ENCODE measurements around the gene CYLD.
A peak's percentile ranks its signal among the peaks of the same experiment; 100 is the strongest.

CYLD gene

GRCh38 chr16:50711862-50712559 is 29.9 kb upstream of the CYLD start:
- no peak for DNase-seq

- no peak for DNase-seq
These were observed 29.4 kb upstream of the CYLD start for GRCh38 chr16:50712560-50712898.

GRCh38 chr16:50712956-50713355 is 28.9 kb upstream of the CYLD start:
- no peak for DNase-seq

GRCh38 chr16:50717091-50717490 is 24.8 kb upstream of the CYLD start:
- DNase-seq, result no peak

- no peak for DNase-seq
These were observed 24.4 kb upstream of the CYLD start for GRCh38 chr16:50717494-50717893.

DNA sequence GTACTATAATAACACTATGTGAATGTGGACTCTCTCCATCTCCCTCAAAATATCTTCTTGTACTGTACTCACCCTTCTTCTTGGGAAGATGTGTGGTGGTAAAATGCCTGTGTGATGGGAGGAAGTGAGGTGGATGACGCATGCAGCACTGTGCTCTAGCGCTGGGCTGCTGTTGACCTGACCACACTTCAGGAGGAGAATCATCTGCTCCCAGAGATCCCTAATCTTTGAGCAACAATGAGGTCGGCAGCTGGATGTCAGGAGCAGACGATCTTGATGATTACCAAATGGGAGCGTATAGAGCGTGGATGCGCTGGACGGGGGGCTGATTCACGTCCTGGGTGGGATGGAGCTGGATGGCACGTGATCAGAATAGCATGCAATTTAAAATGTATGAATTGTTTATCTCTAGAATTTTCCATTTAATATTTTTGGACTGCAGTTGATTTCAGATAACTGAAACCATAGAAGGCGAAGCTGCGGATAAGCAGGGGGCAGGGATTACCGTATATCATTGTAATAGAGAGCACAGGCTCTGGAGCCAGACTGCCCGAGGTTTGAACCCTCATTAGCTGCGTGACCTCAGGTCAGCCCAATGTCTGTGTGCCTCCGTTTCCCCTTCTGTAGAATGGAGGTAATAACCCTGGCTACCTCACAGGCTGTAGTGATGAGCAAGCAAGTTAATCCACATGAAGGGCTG is 23.7 kb upstream of the CYLD start:
- DNase-seq, result no peak

DNA sequence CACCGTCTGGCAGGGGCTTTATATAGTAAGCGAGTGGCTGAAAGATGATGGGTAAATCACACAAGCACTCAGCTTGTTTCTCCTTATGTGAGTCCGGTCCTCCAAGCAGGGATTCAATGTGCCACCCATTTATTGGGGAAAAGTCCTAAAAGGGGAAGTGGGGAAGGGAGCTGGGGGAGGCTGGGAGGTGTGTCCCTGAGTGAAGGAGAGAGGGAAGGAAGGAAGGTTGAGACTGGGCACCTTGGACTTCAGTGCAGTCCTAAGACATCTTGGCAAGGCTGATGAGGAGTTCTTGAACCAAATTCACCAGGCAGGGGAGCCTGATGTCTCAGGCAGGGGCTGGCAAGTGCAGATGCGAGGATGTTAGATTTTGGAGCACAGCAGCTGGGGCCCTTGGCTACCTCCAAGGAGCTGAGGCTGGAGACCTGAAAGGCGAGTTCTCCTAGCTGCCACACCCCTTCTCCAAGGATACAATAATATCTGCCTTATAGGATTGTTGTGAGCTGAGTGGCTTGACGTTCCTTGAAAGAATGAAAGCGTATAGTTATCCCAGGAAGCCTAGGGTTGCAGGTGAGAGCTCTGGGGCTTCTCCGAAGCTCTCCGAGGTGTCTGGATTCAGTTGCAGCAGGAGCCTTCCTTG is 23.0 kb upstream of the CYLD start:
- DNase-seq, result no peak

- DNase-seq, result no peak
These were observed 22.2 kb upstream of the CYLD start for GRCh38 chr16:50719401-50720337.

- peak; percentile 57 for DNase-seq
These were observed 20.1 kb upstream of the CYLD start for GRCh38 chr16:50721549-50722404.

DNA sequence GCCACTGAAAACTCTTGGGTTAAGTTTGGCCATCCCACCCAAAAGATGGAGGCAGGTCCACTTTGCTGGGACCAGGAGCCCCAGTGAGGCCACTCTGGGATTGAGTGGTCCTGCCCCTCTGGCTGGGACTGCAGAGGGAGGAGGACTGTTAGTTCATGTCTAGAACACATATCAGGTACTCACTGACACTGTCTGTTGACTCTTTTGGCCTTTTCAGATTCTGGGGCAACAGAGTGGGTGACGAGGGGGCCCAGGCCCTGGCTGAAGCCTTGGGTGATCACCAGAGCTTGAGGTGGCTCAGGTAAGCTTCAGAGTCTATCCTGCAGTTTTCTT is 19.5 kb upstream of the CYLD start:
- DNase-seq, result no peak

DNA sequence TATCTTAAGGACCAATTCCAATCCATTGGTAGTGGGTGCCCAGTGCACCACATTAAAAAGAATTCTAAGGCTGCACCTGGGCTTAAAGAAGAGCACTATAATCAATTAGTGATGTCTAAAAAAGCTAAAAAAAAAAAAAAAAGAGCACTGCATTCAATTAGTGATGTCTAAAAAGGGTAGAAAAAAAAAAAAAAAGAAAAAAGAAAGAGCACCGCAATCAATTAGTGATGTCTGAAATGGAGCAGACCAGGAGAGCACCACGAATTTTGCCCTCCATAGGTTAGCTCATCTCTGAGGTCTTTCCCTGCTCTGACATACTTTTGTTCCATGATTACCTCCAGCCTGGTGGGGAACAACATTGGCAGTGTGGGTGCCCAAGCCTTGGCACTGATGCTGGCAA is 18.9 kb upstream of the CYLD start:
- no peak for DNase-seq

DNA sequence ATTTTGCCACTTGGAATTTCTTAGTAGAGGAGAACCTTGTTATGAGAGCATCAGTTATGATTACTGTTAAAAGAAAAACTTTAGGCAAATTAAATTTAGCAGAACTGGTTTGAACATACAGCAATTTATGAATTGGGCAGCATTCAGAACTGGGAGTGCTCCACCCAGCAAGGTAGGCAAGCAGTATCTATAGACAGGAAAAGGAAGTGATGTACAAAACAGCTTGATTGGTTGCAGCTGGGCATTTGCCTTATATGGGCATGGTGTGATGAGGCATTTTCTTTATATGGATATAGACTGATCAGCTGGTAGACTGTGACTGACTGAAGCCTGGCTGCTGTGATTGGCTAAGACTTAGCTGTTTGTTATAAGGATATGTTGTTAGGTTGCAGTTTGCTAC is 17.6 kb upstream of the CYLD start:
- DNase-seq, result no peak

DNA sequence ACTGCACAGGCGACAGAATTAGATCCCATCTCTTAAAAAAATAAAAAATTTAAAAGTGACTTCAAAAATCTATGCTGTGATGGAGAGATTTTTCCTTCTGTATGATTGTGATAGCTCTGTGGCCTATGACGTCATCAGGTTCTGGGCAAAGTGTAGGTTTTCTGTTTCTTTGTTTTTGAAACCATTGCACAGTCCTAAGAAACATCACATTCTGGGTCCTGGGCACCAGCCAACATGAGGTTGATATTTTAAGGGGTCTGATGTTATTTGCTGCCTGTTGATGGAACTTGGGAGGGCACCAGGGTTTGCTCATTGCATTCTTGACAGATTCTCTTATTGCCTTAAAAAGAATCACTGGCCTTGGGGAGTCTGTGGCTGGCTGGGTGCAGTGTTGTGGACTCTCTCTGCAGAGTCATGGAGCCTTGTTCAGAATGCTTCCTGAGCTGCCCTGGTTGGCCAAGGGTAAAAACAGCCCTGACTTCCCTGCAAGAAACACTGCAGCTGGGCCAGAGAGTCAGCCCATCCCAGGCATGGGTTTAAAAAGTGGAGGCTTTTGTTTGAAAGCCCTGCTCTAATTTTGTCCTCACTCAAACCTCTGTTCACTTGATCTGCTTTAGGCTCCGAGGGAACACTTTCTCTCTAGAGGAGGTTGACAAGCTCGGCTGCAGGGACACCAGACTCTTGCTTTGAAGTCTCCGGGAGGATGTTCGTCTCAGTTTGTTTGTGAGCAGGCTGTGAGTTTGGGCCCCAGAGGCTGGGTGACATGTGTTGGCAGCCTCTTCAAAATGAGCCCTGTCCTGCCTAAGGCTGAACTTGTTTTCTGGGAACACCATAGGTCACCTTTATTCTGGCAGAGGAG is 10.5 kb upstream of the CYLD start:
- no peak for DNase-seq

DNA sequence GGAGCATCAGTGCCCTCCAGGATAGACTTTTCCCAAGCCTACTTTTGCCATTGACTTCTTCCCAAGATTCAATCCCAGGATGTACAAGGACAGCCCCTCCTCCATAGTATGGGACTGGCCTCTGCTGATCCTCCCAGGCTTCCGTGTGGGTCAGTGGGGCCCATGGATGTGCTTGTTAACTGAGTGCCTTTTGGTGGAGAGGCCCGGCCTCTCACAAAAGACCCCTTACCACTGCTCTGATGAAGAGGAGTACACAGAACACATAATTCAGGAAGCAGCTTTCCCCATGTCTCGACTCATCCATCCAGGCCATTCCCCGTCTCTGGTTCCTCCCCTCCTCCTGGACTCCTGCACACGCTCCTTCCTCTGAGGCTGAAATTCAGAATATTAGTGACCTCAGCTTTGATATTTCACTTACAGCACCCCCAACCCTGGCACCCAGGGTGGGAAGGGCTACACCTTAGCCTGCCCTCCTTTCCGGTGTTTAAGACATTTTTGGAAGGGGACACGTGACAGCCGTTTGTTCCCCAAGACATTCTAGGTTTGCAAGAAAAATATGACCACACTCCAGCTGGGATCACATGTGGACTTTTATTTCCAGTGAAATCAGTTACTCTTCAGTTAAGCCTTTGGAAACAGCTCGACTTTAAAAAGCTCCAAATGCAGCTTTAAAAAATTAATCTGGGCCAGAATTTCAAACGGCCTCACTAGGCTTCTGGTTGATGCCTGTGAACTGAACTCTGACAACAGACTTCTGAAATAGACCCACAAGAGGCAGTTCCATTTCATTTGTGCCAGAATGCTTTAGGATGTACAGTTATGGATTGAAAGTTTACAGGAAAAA is 9.7 kb upstream of the CYLD start:
- no peak for DNase-seq

DNA sequence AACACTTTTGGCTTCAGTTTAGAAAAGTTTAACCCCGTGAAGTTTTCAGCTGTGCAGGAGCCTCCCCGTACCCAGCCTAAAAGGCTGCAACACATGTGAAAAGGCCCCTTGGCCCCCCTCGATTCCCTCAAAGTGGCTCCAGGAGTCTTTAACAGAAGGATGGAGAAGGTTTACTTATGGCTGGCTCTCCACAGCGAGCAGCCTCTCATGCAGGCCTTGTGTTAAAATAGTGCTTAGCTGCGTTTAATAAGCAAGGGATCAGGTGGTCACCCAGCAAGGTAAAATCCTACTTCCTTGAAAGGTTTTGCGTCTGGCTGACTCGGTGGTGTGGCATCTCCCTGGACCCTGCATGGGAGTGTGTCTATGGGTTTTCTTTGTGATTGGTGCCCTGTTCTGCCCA is 8.4 kb upstream of the CYLD start:
- no peak for DNase-seq

DNA sequence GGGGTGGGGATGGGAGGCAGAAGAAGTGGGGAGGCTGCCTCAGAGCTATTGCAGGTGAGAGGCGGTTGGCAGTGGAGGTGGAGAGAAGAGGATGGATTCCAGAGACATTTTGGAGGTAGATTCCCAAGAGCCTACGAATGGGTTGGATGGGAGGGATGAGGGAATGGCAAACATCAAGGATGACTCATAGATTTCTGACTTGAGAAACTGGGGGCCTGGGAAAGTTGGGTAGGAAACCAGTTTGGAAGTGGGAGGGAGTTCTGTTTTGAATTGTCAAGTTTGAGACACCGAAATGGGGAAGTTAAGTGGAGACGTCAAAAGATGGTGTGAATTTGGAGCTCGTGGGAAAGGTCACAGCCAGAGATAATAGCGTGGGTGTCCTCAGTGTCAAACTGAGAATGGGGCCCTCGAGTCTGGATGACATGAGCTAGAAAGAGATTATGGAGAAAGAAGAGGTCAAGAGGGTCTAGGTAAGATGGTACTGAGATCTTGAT is 6.2 kb upstream of the CYLD start:
- DNase-seq, result no peak

GRCh38 chr16:50736448-50736847 is 5.4 kb upstream of the CYLD start:
- no peak for DNase-seq

GRCh38 chr16:50737420-50737959 is 4.4 kb upstream of the CYLD start:
- no peak for DNase-seq

GRCh38 chr16:50739031-50739430 is 2.9 kb upstream of the CYLD start:
- DNase-seq, result no peak

DNA sequence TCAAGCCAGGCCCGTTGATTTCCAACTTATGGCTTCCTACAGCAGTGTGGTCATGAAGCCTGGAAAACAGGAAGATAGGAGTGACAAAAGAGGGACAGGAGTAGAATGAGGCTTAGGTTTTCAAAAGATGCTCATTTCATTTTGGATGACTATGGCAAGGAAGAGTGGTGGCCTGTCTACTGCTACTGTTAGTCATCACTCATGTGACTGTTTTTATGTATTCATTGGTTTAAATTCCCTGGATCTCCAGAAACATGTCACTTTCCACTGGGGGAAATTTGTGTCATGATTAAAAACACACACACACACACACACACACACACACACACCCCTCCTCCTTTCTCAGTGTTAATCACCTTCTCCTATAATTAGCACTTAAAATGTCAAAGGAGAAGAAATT is 1.1 kb upstream of the CYLD start:
- peak; percentile 55 for DNase-seq
